ENCODE measurements around the gene ME3.
A peak's percentile ranks its signal among the peaks of the same experiment; 100 is the strongest.
"Not testable (repeated sequence)": the region's sequence is repeated elsewhere in the genome, so short reads cannot be mapped to it uniquely, and the experiment has no call there.

ME3 gene

GRCh38 chr11:86456075-86456939 lies 216.1 kb downstream of the ME3 start:
- DNase-seq, result peak; percentile 61 to 70

GRCh38 chr11:86453290-86454030 lies 219.0 kb downstream of the ME3 start:
- no peak for DNase-seq

DNA sequence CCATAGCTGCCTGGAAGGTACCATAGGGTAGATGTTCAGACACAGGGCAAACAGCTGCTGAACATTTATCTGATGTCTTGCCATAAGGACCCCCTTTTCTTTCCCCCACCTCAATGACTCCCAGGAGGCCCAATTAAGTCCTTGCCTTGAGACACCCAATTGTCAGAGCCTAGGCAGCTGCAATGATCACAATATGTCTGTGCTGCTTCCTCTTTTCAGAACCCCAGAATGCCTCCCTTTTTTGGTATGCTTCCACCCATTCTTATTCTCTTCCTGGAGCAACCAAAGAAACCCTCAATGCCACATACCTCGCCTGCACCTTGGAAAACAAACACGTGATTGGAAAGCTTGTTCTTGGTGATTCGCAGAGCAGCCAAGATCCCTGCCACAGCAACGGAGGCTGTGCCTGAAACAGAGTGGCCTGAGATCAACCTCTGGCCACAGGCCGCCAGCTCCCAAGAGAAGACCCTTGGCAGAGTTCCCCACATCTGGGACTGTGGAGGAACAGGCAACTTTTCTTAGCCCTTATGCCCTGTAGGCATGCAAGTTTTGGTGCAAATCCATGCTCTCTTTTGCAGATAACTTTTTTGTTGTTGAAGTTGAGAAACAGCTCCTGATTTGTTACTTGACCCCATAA lies 222.3 kb downstream of the ME3 start:
- no peak for DNase-seq

DNA sequence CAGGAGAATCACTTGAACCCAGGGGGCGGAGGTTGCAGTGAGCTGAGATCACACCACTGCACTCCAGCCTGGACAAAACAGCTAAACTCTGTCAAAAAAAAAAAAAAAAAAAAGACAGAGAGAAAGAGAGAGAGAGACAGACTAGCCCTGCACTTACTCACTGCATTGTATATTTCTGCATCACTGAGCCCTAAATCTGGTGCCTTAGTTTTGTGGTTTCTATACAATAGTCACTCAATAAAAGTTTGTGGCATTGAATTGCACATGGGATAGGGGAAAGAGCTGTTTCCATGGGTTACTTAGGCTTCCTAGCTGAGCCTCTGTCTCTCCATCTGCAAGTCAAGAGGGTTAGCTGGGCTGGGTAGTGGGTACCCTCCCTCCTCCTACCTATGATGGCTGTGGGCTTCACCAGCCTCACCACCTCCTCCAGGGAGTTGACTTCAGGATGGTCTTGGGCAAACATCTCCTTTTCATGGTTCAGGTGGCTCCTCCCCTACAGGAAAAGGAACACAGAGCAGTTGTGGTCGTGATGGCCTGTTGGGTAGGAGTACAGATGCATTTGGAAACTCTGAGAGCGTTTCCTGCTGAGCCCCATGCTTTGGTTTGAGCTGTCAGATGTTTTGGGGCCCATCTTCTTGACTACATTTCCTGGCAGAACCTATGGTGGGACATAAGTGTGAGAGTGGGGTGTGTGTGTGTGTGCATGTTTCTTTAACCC lies 224.5 kb downstream of the ME3 start:
- DNase-seq, result no peak

GRCh38 chr11:86446924-86447285 lies 225.5 kb downstream of the ME3 start:
- DNase-seq, result no peak

DNA sequence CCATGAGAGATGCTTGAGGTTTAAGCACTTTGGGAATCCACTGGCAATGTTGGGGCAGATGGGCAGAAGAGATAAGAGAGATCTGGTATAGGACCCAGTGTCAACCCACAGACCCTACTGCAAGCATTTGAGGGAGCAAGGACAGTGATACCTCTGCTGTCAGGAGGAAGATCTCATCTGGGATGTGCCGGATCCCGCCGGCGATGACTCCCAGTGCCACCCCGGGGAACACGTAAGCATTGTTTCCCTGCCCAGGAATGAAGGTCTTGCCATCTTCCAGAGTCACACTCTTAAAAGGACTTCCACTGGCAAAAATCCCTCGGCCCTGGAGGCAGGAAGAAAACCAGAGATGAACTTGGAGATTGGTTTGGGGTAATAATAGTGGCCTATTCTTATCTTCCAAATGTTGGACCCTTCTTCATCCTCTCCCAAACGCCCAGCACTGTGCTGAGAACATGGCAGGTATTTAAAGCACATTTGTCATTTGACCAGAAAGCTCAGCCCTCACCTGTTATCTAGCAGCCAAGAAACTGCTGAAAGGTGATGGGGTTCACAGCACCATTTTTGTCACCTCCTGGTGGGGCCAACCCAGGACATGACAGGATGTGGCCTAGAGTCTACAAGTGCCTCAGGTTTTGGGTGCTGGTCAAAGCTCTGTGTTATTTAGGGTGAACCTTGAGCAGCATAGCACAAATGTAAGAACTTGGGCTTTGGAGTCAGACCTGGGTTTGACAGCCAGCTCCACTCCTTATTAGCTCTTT lies 226.1 kb downstream of the ME3 start:
- DNase-seq, result no peak

GRCh38 chr11:86444981-86445380 lies 227.4 kb downstream of the ME3 start:
- DNase-seq, result no peak

GRCh38 chr11:86443415-86443814 lies 229.0 kb downstream of the ME3 start:
- DNase-seq, result no peak

DNA sequence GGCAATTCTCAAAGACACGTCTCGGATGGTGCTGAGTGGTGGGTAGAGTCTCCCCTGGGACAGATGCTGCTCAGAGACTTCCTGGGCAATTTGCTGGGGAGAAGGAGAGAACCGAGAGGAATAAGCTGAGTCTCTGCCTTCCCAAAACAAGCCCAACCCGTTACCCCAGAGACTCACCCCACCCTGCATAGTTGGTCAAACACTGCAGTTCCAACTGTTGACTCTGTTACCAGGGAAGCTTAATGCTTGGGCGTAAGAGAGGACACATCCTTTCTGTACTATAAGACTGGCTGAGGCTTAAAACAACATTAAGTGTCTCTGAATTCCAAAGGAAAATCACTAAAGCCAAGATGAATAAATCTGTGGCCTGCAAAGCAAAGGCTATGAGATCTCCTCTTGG lies 229.6 kb downstream of the ME3 start:
- no peak for DNase-seq

DNA sequence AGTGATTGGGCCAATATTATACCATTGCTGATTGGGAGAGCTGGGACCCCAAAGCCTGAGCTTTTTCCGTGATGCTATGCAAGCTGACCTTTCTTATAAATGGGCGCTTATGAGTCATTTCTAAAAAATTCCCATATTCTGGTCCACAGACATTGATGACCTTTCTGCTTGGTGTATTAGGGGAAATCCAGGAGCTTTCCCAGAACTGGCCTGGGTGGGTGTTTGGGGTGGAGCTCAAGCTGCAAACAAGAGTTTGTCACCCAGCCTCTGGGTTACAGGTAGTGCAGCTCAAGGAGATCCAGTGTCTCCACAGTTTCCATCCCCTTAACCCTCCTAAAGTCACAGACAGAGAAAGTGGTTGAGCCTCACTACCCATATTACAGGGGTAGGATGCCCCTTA lies 230.0 kb downstream of the ME3 start:
- DNase-seq, result no peak

- DNase-seq, result no peak
Observed at GRCh38 chr11:86440843-86441242, 231.6 kb downstream of the ME3 start.

DNA sequence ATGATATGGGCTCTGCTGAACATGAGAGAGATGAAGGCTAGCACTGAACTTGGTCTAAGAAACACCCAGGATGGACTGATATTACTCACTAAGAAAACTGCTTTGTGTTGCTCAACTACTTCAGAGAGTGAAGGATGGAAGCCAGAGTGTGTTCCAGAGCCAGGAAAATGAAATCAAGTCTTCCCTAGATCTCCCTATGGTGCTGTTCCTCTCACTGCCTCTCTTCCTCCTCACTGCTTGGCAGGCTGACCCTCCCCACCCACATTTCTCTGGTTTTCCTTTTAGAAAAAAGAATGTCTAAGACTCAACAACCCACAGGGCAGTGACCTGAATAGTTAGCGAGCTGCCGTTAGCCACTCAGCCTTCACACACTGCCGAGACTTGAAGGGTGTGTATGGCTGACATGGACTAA lies 232.1 kb downstream of the ME3 start:
- no peak for DNase-seq

DNA sequence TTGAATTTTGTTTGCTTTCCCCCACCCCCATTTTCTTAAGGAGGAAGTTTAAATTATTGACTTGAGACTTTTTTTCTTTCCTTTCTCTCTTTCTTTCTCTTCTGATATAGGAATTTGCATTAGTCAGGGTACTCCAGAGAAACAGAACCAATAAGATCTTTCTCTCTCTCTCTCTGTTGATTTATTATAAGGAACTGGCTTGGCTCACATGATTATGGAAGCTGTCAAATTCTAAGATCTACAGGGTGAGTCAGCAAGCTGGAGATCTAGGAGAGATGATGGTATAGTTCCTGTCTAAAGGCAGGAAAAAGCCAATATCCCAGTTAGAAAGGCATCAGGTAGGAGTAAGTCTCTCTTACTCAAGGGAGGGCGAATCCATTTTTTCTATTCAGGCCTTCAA lies 233.7 kb downstream of the ME3 start:
- DNase-seq, result no peak

GRCh38 chr11:86435711-86436110 lies 236.7 kb downstream of the ME3 start:
- no peak for DNase-seq

- not testable (repeated sequence) for DNase-seq
Observed at GRCh38 chr11:86433361-86434095, 238.9 kb downstream of the ME3 start.

DNA sequence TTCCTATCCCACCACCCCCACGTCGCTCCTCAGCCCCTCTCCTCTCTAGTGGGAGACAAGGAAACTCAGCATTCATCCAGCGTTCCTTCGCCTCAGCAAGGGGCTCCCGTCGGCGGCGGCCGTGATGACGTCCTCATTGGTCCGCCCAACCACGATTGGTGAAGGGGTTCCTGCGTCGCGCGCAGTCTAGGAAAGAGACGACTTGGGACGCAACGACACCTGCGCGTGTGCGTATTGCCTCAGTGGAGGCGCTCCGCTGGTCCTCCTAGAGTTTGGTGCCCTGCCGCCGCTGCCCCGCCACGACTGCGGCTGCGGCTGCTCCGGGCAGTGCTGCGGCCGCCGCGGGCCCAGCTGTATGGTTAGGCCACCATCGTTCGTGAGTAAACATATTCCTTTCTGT lies 241.2 kb downstream of the ME3 start:
- no peak for DNase-seq

DNA sequence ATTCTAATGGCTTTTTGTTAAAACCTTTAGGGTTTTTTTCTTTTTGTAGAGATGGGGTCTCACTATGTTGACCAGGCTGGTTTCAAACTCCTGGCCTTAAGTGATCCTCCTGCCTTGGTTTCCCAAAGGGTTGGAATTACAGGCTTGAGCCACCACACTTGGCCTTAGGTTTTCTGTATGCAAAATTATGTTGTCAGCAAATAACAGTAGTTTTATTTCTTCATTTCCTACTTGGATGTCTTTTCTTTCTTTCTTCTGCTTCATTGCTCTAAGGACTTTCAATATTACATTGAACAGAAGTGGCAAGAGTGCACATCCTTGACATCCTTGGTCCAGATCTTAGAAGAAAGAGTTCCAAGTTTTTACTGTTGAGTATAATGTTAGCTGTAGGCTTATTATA lies 245.0 kb downstream of the ME3 start:
- no peak for DNase-seq

DNA sequence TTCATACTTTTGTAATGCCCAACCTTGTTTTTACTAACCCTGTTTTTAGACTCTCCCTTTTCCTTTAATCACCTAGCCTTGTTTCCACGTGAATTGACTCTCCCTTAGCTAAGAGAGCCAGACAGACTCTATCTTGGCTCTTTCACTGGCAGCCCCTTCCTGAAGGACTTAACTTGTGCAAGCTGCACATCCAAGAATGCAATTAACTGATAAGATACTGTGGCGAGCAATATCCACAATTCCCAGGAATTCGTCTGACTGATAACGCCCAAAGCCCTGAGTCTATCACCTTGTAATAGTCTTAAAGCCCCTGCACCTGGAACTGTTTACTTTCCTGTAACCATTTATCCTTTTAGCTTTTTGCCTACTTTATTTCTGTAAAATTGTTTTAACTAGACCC lies 248.9 kb downstream of the ME3 start:
- not testable (repeated sequence) for DNase-seq

- DNase-seq, result no peak
Observed at GRCh38 chr11:86422371-86422770, 250.0 kb downstream of the ME3 start.

- no peak for DNase-seq
Observed at GRCh38 chr11:86421946-86422345, 250.5 kb downstream of the ME3 start.

DNA sequence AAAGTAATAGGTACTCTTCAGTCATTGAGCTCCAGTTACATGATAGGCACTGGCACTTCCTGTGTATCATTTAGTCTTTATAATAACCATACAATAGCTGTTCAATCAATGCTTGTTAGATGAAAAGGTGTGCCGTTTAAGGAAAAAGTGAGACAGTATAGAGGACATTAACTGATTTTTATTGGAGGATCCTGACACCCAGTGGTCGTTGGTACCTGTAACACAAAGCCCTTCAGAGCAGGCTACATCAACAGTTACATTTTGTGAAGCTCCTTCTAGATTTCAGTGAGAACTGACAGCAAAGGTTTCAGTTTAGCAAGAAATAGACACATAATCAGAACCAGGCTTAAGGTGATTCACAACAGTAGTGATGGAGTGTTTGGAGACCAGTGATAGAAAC lies 253.5 kb downstream of the ME3 start:
- DNase-seq, result no peak

DNA sequence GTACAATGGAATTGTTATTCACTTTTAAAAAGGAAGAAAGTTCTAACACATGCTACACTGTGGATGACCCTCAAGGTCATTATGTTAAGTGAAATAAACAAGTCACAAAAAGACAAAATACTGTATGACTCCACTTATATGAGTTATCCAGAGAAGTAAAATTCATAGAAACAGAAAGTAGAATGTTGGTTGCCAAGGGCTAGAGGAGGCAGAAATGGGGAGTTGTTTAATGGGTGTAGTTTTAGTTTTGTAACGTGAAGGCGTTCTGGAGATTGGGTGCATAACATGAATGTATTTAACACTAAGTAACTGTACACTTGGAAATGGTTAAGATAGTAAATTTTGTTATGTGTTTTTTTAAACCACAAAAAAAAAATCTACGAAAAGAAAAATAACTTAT lies 253.9 kb downstream of the ME3 start:
- DNase-seq, result no peak
